GM12872 (cell line): ENCODE data around the gene ZNF331.

Experiments
- CTCF ChIP-seq: IDR thresholded peaks from 3 replicates; pipeline ENCODE4 v1.5.1; 2011; ENCODE audit warnings: low read depth, mild to moderate bottlenecking, low read length, moderate library complexity; ENCODE audit not compliant: insufficient read depth

The ZNF331 gene

GRCh38 chr19:53621885-53622740 lies 84.2 kb downstream of the ZNF331 start:
- no peak for TF ChIP-seq CTCF

GRCh38 chr19:53624771-53625545 lies 87.0 kb downstream of the ZNF331 start:
- TF ChIP-seq CTCF, result no peak

- no peak for TF ChIP-seq CTCF
Observed at GRCh38 chr19:53626486-53626885, 88.5 kb downstream of the ZNF331 start.

- TF ChIP-seq CTCF, result no peak
Observed at GRCh38 chr19:53626976-53627375, 89.0 kb downstream of the ZNF331 start.
